SH-SY5Y (cell line): ENCODE data around the gene DMWD.

ENCODE experiments used
- GATA2 ChIP-seq: IDR thresholded peaks from 2 replicates; pipeline ENCODE4 v1.6.1; 2011; ENCODE audit warnings: mild to moderate bottlenecking, low read depth, low read length
- GATA3 ChIP-seq: IDR thresholded peaks from 2 replicates; pipeline ENCODE4 v1.6.1; 2011; ENCODE audit warnings: low read depth, mild to moderate bottlenecking, low read length, moderate library complexity

- no peak for TF ChIP-seq GATA2
- TF ChIP-seq GATA3, result no peak
Measured at GRCh38 chr19:45770192-45771101, 22.2 kb downstream of the DMWD start.
